Psoas muscle (tissue), 8 donors: ENCODE measurements around the gene PTPRG. TPM values are rescaled to one million over a fixed set of nuclear protein-coding genes. Genes with fewer than 3 reads are reported as not detected.

Experiments used
- ATAC-seq, 4 donors: fragments of 200-7000 bp; cut with Tn5 transposase; one replicate each; pipeline ENCODE4 v1.9.1; 2020; ENCODE audit warnings: moderate library complexity in 3 of 4, mild to moderate bottlenecking in 2 of 4
- DNase-seq, 2 donors: peaks; one replicate each; pipeline ENCODE4 v3.0.0-alpha.2; 2020
- H3K27ac ChIP-seq: fragments of 200-600 bp; one replicate; pipeline ENCODE4 v1.8.0; 2022
- H3K27me3 ChIP-seq, 3 donors: fragments of 200-600 bp in 1 of 3; one replicate each; pipeline versions ENCODE4 v1.6.1 to v1.8.0; 2013 to 2022; ENCODE audit warnings: low read length in 2 of 3, mild to moderate bottlenecking in 2 of 3, moderate library complexity in 1 of 3; ENCODE audit not compliant: insufficient read depth in 3 of 3
- H3K36me3 ChIP-seq, 2 donors: fragments of 200-600 bp in 1 of 2; one replicate each; pipeline versions ENCODE4 v1.6.1 to v1.8.0; 2013 to 2022; ENCODE audit warnings: low read depth in 1 of 2, mild to moderate bottlenecking in 1 of 2, moderate library complexity in 1 of 2; ENCODE audit not compliant: insufficient read depth in 1 of 2
- H3K4me1 ChIP-seq: fragments of 200-600 bp; one replicate; pipeline ENCODE4 v1.8.0; 2022
- H3K4me3 ChIP-seq: fragments of 200-600 bp; one replicate; pipeline ENCODE4 v1.8.0; 2022; ENCODE audit warnings: mild to moderate bottlenecking
- H3K9me3 ChIP-seq: fragments of 200-600 bp; one replicate; pipeline ENCODE4 v1.8.0; 2022
- WGBS, 3 donors: extraction: QIAGEN DNeasy Blood & Tissue Kit; methylation state at CpG; one replicate each; pipeline versions ENCODE4 v1.1.6 to v1.1.7; 2013; 5-methylcytosine and 5-hydroxymethylcytosine counted together
- intact Hi-C, 2 donors: fragments of 100-400 bp; cut with DNase I; formaldehyde crosslinking; loops; one replicate each; pipeline versions ENCODE4 v1.11.0 to v1.14.2; 2022
- polyA plus RNA-seq, 3 donors: library from polyadenylated mRNA; stranded (reverse); fragments of 200-250 nt; gene quantifications; one replicate each; pipeline ENCODE4 v1.2.3, GENCODE V29; 2013
- total RNA-seq, 4 donors: library from RNA; stranded (reverse); fragmentation: NEBNext Ultra II Directional in 2 of 4; extraction: Animal tissue kit (Norgen Biotek cat#: 25700) in 2 of 4; gene quantifications; one replicate each; pipeline versions ENCODE4 v1.2.1 to v1.2.4, GENCODE V29; 2021 to 2023
- TF ChIP-seq, protein P1 (sequence below): fragments of 200-600 bp; IDR thresholded peaks from one replicate; pipeline ENCODE4 v1.8.0; 2022; ENCODE audit warnings: antibody characterized with exemption
- donor health status: healthy with polysubstance abuse.
- donor health status: DM: no; HTN: no; CAD: no; lungs with moderate emphysema.
- donor health status: Bipolar disorder and iron deficiency.
- donor health status: healthy.
- donor health status: DM: yes; HTN: yes; CAD: no.
- donor health status: DM: no; HTN: no; CAD: no.
- donor health status: DM: no; HTN: no; CAD: no.
- donor health status: DM: yes; HTN: yes; CAD: no.

Gene PTPRG
- total and polyA plus RNA-seq, 7 donors = 4.5 to 29.5 (median 12.6) TPM

DNA sequence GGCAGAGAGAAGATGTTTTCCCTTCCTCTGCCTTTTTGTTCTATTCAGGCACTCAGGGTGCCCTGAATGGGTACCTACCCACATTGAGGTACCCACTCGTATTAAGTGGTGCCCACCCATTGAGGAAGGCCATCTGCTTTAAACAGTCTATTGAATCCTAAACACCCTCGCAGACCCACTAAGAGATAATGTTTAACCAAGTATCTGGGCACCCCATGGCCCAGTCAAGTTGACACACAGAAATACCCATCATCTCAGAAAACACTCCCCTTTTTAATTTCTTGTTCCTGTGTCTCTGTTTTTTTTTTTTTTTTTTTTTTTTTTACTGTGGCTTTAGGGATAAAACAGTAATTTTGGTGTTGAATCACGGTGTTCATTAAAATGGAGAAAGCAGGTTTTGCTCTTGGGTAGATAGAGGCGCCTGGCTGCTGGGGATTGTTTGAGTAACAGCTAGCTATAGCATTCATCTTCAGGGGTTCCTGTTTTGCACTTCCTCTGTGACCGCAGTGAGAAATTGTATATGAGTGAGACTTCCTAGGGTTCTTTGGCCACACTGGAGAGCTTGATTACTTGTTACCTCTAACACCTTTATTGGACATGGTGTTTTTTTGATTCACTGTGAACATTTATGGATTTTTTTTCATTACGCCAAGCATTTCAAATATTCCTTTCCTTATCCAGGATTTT lies 259.1 kb downstream of the PTPRG start:
- Histone ChIP-seq H3K27me3 (no peaks in the 10 kb centered on the region), H3K9me3 (no peaks in the 10 kb centered on the region), H3K4me1 (peaks cover 14% of the 10 kb centered on the region), H3K36me3 (no peaks in the 10 kb centered on the region), H3K4me3 (no peak overlapping the region), H3K27ac (no peak overlapping the region)
- TF ChIP-seq, protein P1, sequence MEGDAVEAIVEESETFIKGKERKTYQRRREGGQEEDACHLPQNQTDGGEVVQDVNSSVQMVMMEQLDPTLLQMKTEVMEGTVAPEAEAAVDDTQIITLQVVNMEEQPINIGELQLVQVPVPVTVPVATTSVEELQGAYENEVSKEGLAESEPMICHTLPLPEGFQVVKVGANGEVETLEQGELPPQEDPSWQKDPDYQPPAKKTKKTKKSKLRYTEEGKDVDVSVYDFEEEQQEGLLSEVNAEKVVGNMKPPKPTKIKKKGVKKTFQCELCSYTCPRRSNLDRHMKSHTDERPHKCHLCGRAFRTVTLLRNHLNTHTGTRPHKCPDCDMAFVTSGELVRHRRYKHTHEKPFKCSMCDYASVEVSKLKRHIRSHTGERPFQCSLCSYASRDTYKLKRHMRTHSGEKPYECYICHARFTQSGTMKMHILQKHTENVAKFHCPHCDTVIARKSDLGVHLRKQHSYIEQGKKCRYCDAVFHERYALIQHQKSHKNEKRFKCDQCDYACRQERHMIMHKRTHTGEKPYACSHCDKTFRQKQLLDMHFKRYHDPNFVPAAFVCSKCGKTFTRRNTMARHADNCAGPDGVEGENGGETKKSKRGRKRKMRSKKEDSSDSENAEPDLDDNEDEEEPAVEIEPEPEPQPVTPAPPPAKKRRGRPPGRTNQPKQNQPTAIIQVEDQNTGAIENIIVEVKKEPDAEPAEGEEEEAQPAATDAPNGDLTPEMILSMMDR = no peak
- ATAC-seq (no peak), DNase-seq (no peak)
- intact Hi-C loops = no loop called here
- WGBS, 3 donors = 87 to 97% (median 92%) methylated on average over 6 of the region's 6 CpGs

DNA sequence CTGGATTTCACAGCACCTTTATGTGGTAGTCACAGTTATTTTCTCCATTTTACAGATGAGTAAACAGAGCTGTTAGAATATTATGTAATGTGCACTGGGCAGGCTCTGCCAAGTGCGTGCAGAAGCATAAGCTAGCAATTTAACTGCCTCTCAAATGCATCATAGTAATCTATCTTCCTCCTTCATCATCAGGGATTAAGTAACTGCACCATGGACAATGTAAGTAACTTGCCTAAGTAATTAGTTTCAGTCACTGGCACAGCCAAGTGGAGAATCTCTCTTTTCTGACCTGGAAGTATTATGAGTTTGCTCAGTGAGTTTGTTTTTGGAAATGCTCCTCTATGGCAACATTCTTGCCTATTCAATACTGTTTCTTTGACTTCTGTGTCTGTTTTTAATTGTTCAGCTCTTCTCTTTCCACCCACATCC lies 260.5 kb downstream of the PTPRG start:
- DNase-seq = no peak
- Histone ChIP-seq H3K4me3 (no peak overlapping the region), H3K4me1 (peaks cover 14% of the 10 kb centered on the region), H3K9me3 (no peaks in the 10 kb centered on the region), H3K27me3 (no peaks in the 10 kb centered on the region), H3K27ac (no peak overlapping the region), H3K36me3 (no peaks in the 10 kb centered on the region)
- TF ChIP-seq, protein P1 = no peak
- intact Hi-C loops = no loop called here
- ATAC-seq = peak; percentile 34 to 80 (median 74)
- WGBS, 3 donors = 19 to 69% (median 22%) methylated on average over 1 of the region's 1 CpG

DNA sequence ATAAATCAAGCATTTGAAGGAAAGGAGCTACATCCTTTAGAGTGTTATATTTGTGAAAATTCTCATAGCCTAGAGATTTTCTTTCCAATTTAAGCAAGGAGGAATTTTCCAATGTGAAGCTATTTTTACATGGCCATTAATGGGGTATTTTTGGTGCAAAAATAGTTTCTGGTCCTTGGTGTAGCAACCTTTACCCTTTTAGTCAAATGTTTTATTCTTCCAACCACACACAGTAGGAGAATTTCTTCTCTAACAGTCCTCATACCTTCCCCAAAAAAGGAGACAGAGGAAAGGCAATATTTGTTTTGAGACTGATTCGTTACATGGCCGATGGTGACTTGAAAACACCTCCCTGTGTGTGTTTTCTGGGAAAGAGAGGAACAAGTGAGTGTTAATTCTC lies 261.2 kb downstream of the PTPRG start:
- Histone ChIP-seq H3K27ac (no peak overlapping the region), H3K4me1 (peaks cover 16% of the 10 kb centered on the region), H3K9me3 (no peaks in the 10 kb centered on the region), H3K4me3 (no peak overlapping the region), H3K27me3 (no peaks in the 10 kb centered on the region), H3K36me3 (no peaks in the 10 kb centered on the region)
- no peak for DNase-seq
- WGBS, 3 donors = 80 to 87% (median 85%) methylated on average over 2 of the region's 2 CpGs
- intact Hi-C loops = no loop called here
- TF ChIP-seq, protein P1 = no peak
- no peak for ATAC-seq

DNA sequence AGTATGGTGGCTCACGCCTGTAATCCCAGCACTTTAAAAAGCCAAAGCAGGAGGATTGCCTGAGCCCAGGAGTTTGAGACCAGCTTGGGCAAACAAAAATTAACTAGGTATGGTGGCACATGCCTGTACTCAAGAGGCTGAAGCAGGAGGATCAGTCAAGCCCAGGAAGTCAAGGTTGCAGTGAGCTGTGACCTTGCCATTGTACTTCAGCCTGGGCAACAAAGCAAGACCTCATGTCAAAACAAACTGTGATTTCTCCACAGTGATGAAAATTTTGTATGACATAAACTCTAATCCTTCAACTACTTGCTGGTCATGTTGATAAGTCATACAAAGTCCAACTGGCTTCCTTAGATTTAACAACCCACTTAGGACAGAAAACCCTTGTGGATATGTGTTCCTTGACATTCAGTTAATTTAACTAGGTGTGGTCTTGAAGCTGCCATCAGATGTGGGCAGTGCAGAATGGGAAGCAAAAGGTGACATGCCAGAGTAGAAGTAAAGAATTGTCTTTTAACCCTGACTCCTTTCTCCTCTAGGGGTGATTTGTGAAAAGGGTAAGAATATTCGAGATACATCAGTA lies 263.3 kb downstream of the PTPRG start:
- DNase-seq (no peak), ATAC-seq (no peak)
- intact Hi-C loops = no loop called here
- H3K27ac ChIP-seq = no peak overlapping the region
- TF ChIP-seq, protein P1 = no peak
- H3K36me3 ChIP-seq = no peaks in the 10 kb centered on the region
- 92 to 95% (median 94%) methylated on average over 2 of the region's 2 CpGs for WGBS, 3 donors
- H3K4me3 ChIP-seq = no peak overlapping the region
- no peaks in the 10 kb centered on the region for H3K27me3 ChIP-seq
- no peaks in the 10 kb centered on the region for H3K9me3 ChIP-seq
- peaks cover 25% of the 10 kb centered on the region for H3K4me1 ChIP-seq

DNA sequence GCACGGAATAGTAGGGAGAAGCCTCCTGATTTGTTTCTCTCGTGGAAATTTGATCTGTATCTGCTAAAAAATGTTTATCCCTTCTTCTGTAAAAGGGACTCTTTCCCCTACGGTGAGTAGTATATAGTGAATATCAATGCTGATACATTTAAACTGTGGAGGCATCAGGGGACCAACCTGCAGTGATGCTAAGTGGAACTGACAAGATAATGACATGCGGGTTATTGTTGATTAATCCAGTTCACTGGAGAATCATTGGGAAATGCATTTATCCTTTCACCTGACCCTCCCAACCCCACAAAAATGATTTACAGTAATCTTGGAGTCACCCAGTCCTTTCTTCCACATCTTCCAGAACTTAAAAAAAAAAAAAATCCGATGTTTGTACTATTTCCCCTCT lies 264.8 kb downstream of the PTPRG start:
- TF ChIP-seq, protein P1 = no peak
- Histone ChIP-seq H3K27ac (no peak overlapping the region), H3K4me3 (no peak overlapping the region), H3K9me3 (no peaks in the 10 kb centered on the region), H3K36me3 (no peaks in the 10 kb centered on the region), H3K27me3 (no peaks in the 10 kb centered on the region), H3K4me1 (peaks cover 24% of the 10 kb centered on the region)
- DNase-seq = no peak
- 59 to 80% (median 74%) methylated on average over 5 of the region's 5 CpGs for WGBS, 3 donors
- no peak for ATAC-seq
- intact Hi-C loops = no loop called here
